ENCODE results near the gene C4orf46. TPM values are rescaled to one million over a fixed set of nuclear protein-coding genes. Genes with fewer than 3 reads are reported as not detected.
"Not testable (repeated sequence)": the region's sequence is repeated elsewhere in the genome, so short reads cannot be mapped to it uniquely, and the experiment has no call there.

C4orf46 gene
- total RNA-seq, 1 donor from 2014 or later: 101 TPM

GRCh38 chr4:158664806-158665205, 6.9 kb downstream of the C4orf46 start:
- H3K4me1 ChIP-seq: no peaks in the 10 kb centered on the region
- peaks cover 2% of the 10 kb centered on the region for H3K4me1 Mint-ChIP-seq
- no peak overlapping the region for H3K27ac Mint-ChIP-seq
- peaks cover 4% of the 10 kb centered on the region for H3F3A ChIP-seq (ENCODE audit: low read depth)
- H3K4me2 ChIP-seq: no peak overlapping the region
- H3K4me3 ChIP-seq: no peak overlapping the region
- no peak overlapping the region for H2AFZ ChIP-seq (replicated peaks)
- TF ChIP-seq EZH2 (IDR thresholded peaks at IDR 0.05) (no peak), EZH2phosphoT487 (IDR thresholded peaks at IDR 0.05) (no peak)
- TF ChIP-seq, protein P1, sequence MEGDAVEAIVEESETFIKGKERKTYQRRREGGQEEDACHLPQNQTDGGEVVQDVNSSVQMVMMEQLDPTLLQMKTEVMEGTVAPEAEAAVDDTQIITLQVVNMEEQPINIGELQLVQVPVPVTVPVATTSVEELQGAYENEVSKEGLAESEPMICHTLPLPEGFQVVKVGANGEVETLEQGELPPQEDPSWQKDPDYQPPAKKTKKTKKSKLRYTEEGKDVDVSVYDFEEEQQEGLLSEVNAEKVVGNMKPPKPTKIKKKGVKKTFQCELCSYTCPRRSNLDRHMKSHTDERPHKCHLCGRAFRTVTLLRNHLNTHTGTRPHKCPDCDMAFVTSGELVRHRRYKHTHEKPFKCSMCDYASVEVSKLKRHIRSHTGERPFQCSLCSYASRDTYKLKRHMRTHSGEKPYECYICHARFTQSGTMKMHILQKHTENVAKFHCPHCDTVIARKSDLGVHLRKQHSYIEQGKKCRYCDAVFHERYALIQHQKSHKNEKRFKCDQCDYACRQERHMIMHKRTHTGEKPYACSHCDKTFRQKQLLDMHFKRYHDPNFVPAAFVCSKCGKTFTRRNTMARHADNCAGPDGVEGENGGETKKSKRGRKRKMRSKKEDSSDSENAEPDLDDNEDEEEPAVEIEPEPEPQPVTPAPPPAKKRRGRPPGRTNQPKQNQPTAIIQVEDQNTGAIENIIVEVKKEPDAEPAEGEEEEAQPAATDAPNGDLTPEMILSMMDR (IDR thresholded peaks at IDR 0.05): no peak
- no peak overlapping the region for H3K27ac ChIP-seq
- H3K36me3 ChIP-seq: no peaks in the 10 kb centered on the region
- peaks cover 15% of the 10 kb centered on the region for H4K20me1 ChIP-seq (ENCODE audit: low read depth)
- peaks cover 16% of the 10 kb centered on the region for H3K36me3 Mint-ChIP-seq
- peaks cover 37% of the 10 kb centered on the region for H3K79me2 ChIP-seq (ENCODE audit: low read depth)
- no peak overlapping the region for H3K9ac ChIP-seq
- no peaks in the 10 kb centered on the region for H3K27me3 ChIP-seq
- DNase-seq (ENCODE audit: low spot score): no peak
- peaks cover 3% of the 10 kb centered on the region for H3K9me3 Mint-ChIP-seq
- no peaks in the 10 kb centered on the region for H3K27me3 Mint-ChIP-seq (ENCODE audit: insufficient read depth, low read depth)
- no peak overlapping the region for H3K4me3 Mint-ChIP-seq
- H3K9me3 ChIP-seq (ENCODE audit: low read depth): no peaks in the 10 kb centered on the region

DNA sequence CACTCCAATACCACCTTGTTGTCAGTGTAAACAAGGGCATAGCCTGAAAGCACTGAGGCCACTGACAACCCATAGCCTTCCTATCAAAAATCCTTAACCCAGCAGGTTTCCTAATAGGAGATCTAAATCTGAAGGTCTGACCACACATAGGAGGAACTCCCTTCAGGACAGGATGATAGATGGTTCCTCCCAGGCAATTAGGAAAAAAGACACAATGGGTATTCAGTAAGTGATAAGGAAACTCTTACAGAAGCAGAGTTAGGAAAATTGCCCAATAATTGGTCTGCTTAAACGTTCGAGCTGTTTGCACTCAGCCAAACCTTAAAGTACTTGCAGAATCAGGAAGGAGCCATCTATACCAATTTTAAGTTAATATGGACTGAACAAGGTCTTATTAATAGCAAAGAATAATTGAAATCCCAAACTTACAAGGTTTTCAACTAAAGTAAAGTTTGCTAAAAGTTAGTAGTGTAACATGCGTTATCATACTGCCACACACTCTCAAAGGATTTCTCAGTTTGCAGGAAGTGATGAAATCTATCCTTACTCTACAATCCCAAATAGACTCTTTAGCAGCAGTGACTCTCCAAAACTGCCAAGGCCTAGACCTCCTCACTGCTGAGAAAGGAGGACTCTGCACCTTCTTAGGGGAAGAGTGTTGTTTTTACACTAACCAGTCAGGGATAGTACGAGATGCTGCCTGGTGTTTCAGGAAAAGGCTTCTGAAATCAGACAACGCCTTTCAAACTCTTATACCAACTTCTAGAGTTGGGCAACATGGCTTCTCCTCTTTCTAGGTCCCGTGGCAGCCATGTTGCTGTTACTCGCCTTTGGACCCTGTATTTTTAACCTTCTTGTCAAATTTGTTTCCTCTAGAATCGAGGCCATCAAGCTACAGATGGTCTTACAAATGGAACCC, 7.7 kb downstream of the C4orf46 start:
- not testable (repeated sequence) for H3F3A ChIP-seq (ENCODE audit: low read depth); H3K4me3 ChIP-seq; H3K9me3 Mint-ChIP-seq; H3K27me3 ChIP-seq; H3K4me1 ChIP-seq; H3K27ac Mint-ChIP-seq; H3K9ac ChIP-seq; H2AFZ ChIP-seq (replicated peaks); H3K9me3 ChIP-seq (ENCODE audit: low read depth); H4K20me1 ChIP-seq (ENCODE audit: low read depth); DNase-seq (ENCODE audit: low spot score); H3K27me3 Mint-ChIP-seq (ENCODE audit: insufficient read depth, low read depth); H3K4me2 ChIP-seq; H3K27ac ChIP-seq; H3K36me3 ChIP-seq; H3K4me3 Mint-ChIP-seq; H3K4me1 Mint-ChIP-seq
- H3K79me2 ChIP-seq (ENCODE audit: low read depth): peaks cover 28% of the 10 kb centered on the region
- H3K36me3 Mint-ChIP-seq: peaks cover 14% of the 10 kb centered on the region

- not testable (repeated sequence) for H3K27me3 Mint-ChIP-seq (ENCODE audit: insufficient read depth, low read depth); H3K9me3 Mint-ChIP-seq; H3K4me1 Mint-ChIP-seq; H4K20me1 ChIP-seq (ENCODE audit: low read depth); H3K27ac ChIP-seq; H2AFZ ChIP-seq (replicated peaks); H3K27me3 ChIP-seq; H3F3A ChIP-seq (ENCODE audit: low read depth); H3K4me2 ChIP-seq; H3K36me3 ChIP-seq; H3K9ac ChIP-seq; H3K4me3 ChIP-seq; H3K9me3 ChIP-seq (ENCODE audit: low read depth); H3K4me1 ChIP-seq; DNase-seq (ENCODE audit: low spot score); H3K27ac Mint-ChIP-seq; H3K4me3 Mint-ChIP-seq
- peaks cover 21% of the 10 kb centered on the region for H3K79me2 ChIP-seq (ENCODE audit: low read depth)
- H3K36me3 Mint-ChIP-seq: peaks cover 14% of the 10 kb centered on the region
These were observed 8.4 kb downstream of the C4orf46 start for GRCh38 chr4:158663255-158663654.

GRCh38 chr4:158657291-158657690, 14.4 kb downstream of the C4orf46 start:
- no peak for DNase-seq (ENCODE audit: low spot score)
- Histone ChIP-seq H3K4me3 (no peak overlapping the region), H4K20me1 (ENCODE audit: low read depth) (no peaks in the 10 kb centered on the region), H3K79me2 (ENCODE audit: low read depth) (no peaks in the 10 kb centered on the region), H3K27me3 (no peaks in the 10 kb centered on the region), H3K9ac (no peak overlapping the region), H3K4me1 (peaks cover 17% of the 10 kb centered on the region), H3K9me3 (ENCODE audit: low read depth) (no peaks in the 10 kb centered on the region), H3F3A (ENCODE audit: low read depth) (no peaks in the 10 kb centered on the region), H3K36me3 (no peaks in the 10 kb centered on the region), H3K27ac (no peak overlapping the region), H2AFZ (replicated peaks) (no peak overlapping the region), H3K4me2 (no peak overlapping the region)
- Mint-ChIP-seq H3K27me3 (ENCODE audit: insufficient read depth, low read depth) (peaks cover 8% of the 10 kb centered on the region), H3K27ac (no peak overlapping the region), H3K36me3 (no peaks in the 10 kb centered on the region), H3K9me3 (peaks cover 2% of the 10 kb centered on the region), H3K4me1 (peaks cover 2% of the 10 kb centered on the region), H3K4me3 (no peak overlapping the region)
- TF ChIP-seq EZH2phosphoT487 (IDR thresholded peaks at IDR 0.05) (no peak), EZH2 (IDR thresholded peaks at IDR 0.05) (no peak)
- TF ChIP-seq, protein P1 (IDR thresholded peaks at IDR 0.05): no peak
